IMR-90 (cell line): ENCODE measurements around the gene SLC29A3. TPM values are rescaled to one million over a fixed set of nuclear protein-coding genes. Genes with fewer than 3 reads are reported as not detected.

Source experiments
- ATAC-seq: fragments of 200-7000 bp; cut with Tn5 transposase; 2 replicates; pipeline ENCODE4 v1.9.1; 2020; ENCODE audit warnings: low read depth, mild to moderate bottlenecking, moderate library complexity
- BruUV-seq: library from RNA; stranded (reverse); fragments of 400-500 nt; replicated peaks from 2 replicates; lab custom pipeline; 2021; lab: Mats Ljungman, UMichigan
- CTCF ChIA-PET: fragments of 300-600 bp; formaldehyde crosslinking; extraction: SDS; loops from one replicate; lab custom pipeline; 2021; ENCODE audit warnings: antibody characterized with exemption; lab: Yijun Ruan, JAX
- POLR2A ChIA-PET: fragments of 300-600 bp; sonication (Branson Sonifier 250); formaldehyde crosslinking; loops from one replicate; lab custom pipeline; 2022; ENCODE audit warnings: antibody characterized with exemption; ENCODE audit not compliant: unreplicated experiment; lab: Charles Lee
- DNase-seq: peaks from one replicate; pipeline ENCODE4 v3.0.0; 2013
- H2AFZ ChIP-seq: replicated peaks from 2 replicates; pipeline ENCODE3; 2013; ENCODE audit warnings: low read length, mild to moderate bottlenecking; ENCODE audit not compliant: poor library complexity
- H2AK5ac ChIP-seq: 2 replicates; pipeline ENCODE4 v1.6.1; 2013; ENCODE audit warnings: low read depth, low read length, inconsistent platforms
- H2AK9ac ChIP-seq: replicated peaks from 2 replicates; pipeline ENCODE3; 2013; ENCODE audit warnings: mild to moderate bottlenecking, low read depth, low read length, moderate library complexity; ENCODE audit not compliant: poor library complexity
- H2BK120ac ChIP-seq: 2 replicates; pipeline ENCODE4 v1.6.1; 2013; ENCODE audit warnings: low read depth, low read length, inconsistent platforms
- H2BK15ac ChIP-seq: 3 replicates; pipeline ENCODE4 v1.6.1; 2013; ENCODE audit warnings: low read depth, low read length, inconsistent platforms
- H2BK20ac ChIP-seq: 2 replicates; pipeline ENCODE4 v1.6.1; 2013; ENCODE audit warnings: low read depth, mild to moderate bottlenecking, inconsistent platforms, low read length, moderate library complexity
- H2BK5ac ChIP-seq: 2 replicates; pipeline ENCODE4 v1.6.1; 2013; ENCODE audit warnings: mild to moderate bottlenecking, low read depth, low read length, inconsistent platforms; ENCODE audit not compliant: poor library complexity, severe bottlenecking
- H3K14ac ChIP-seq: replicated peaks from 2 replicates; pipeline ENCODE4 v1.6.1; 2013; ENCODE audit warnings: low read depth, low read length, inconsistent platforms
- H3K18ac ChIP-seq: 2 replicates; pipeline ENCODE4 v1.6.1; 2013; ENCODE audit warnings: low read depth, low read length, control low read depth
- H3K23ac ChIP-seq: 2 replicates; pipeline ENCODE4 v1.6.1; 2013; ENCODE audit warnings: low read depth, low read length, inconsistent platforms
- H3K27ac ChIP-seq: 2 replicates; pipeline ENCODE4 v1.5.1; 2013; ENCODE audit warnings: mild to moderate bottlenecking, control low read depth, low read length; ENCODE audit not compliant: insufficient read depth
- H3K27me3 ChIP-seq: 2 replicates; pipeline ENCODE4 v1.6.1; 2013; ENCODE audit warnings: low read length; ENCODE audit not compliant: control insufficient read depth, insufficient read depth
- H3K36me3 ChIP-seq: 2 replicates; pipeline ENCODE4 v1.6.1; 2013; ENCODE audit warnings: low read length, mixed read lengths; ENCODE audit not compliant: control insufficient read depth, insufficient read depth
- H3K4ac ChIP-seq: 2 replicates; pipeline ENCODE4 v1.6.1; 2013; ENCODE audit warnings: low read depth, low read length, inconsistent platforms
- H3K4me1 ChIP-seq: 2 replicates; pipeline ENCODE4 v1.6.1; 2013; ENCODE audit warnings: low read length, mixed read lengths; ENCODE audit not compliant: control insufficient read depth, insufficient read depth
- H3K4me2 ChIP-seq: 2 replicates; pipeline ENCODE4 v1.6.1; 2013; ENCODE audit warnings: low read depth, mild to moderate bottlenecking, control low read depth, low read length, moderate library complexity
- H3K4me3 ChIP-seq: 2 replicates; pipeline ENCODE4 v1.5.1; 2013; ENCODE audit warnings: low read depth, mild to moderate bottlenecking, control low read depth, low read length, moderate library complexity; ENCODE audit not compliant: insufficient read depth
- H3K56ac ChIP-seq: 2 replicates; pipeline ENCODE4 v1.6.1; 2013; ENCODE audit warnings: low read length, inconsistent platforms; ENCODE audit not compliant: insufficient read depth; ENCODE audit errors: extremely low read depth
- H3K79me1 ChIP-seq, 2 experiments: 2 replicates each; pipeline ENCODE4 v1.6.1; 2013; ENCODE audit warnings: low read length in 2 of 2, inconsistent platforms in 1 of 2, low read depth in 1 of 2
- H3K9ac ChIP-seq: 2 replicates; pipeline ENCODE4 v1.6.1; 2013; ENCODE audit warnings: low read depth, low read length, control low read depth
- H3K9me1 ChIP-seq: 2 replicates; pipeline ENCODE4 v1.6.1; 2013; ENCODE audit warnings: low read length, inconsistent platforms; ENCODE audit not compliant: insufficient read depth
- H3K9me3 ChIP-seq: 2 replicates; pipeline ENCODE4 v1.6.1; 2013; ENCODE audit warnings: low read length; ENCODE audit not compliant: control insufficient read depth, insufficient read depth
- H4K20me1 ChIP-seq: 2 replicates; pipeline ENCODE4 v1.6.1; 2013; ENCODE audit warnings: low read length, inconsistent platforms; ENCODE audit not compliant: insufficient read depth
- H4K5ac ChIP-seq: 2 replicates; pipeline ENCODE4 v1.6.1; 2013; ENCODE audit warnings: mild to moderate bottlenecking, low read depth, low read length, control low read depth
- H4K8ac ChIP-seq, 2 experiments: 2 replicates each; pipeline ENCODE4 v1.6.1; 2013; ENCODE audit warnings: low read depth in 2 of 2, low read length in 2 of 2, control low read depth in 1 of 2, inconsistent platforms in 1 of 2
- H4K91ac ChIP-seq: 2 replicates; pipeline ENCODE4 v1.6.1; 2013; ENCODE audit warnings: low read depth, low read length, inconsistent platforms; ENCODE audit not compliant: insufficient read depth
- CTCF ChIP-seq: conservative IDR thresholded peaks from 2 replicates; pipeline ENCODE4 v1.5.1; 2012; ENCODE audit warnings: mild to moderate bottlenecking, low read depth, low read length, improper control_type of control experiment
- POLR2A ChIP-seq: IDR thresholded peaks from 2 replicates; pipeline ENCODE4 v1.6.1; 2012; ENCODE audit warnings: mild to moderate bottlenecking, low read depth, low read length
- WGBS, 2 experiments: methylation state at CpG; one replicate each; pipeline versions ENCODE4 v1.1.5 to v1.1.7; 2013; ENCODE audit warnings: missing lambda C conversion rate in 2 of 2; ENCODE audit not compliant: insufficient read length in 1 of 2; ENCODE audit errors: extremely low coverage in 2 of 2; 5-methylcytosine and 5-hydroxymethylcytosine counted together
- dilution Hi-C: fragments of 300-500 bp; cut with HindIII; formaldehyde crosslinking; loops from one replicate; pipeline ENCODE4 v1.14.3; 2018; ENCODE audit warnings: low sequenced_read_pairs; ENCODE audit not compliant: unreplicated experiment
- in situ Hi-C: fragments of 300-500 bp; cut with MboI; formaldehyde crosslinking; loops from 3 replicates; pipeline ENCODE4 v1.14.3; 2019; ENCODE audit warnings: low sequenced_read_pairs, inconsistent platforms, mixed read lengths
- intact Hi-C: fragments of 100-400 bp; cut with micrococcal nuclease; formaldehyde crosslinking; loops from 2 replicates; pipeline ENCODE4 v1.10.0; 2022
- polyA plus RNA-seq, 3 experiments: library from polyadenylated mRNA; depleted of rRNA; stranded (reverse); fragments of >200 nt; gene quantifications; 2 replicates each; pipeline ENCODE4 v1.2.3, GENCODE V29; 2012; ENCODE audit warnings: low replicate concordance in 1 of 3
- total RNA-seq: library from RNA; depleted of rRNA; stranded (reverse); fragments of >200 nt; gene quantifications from 2 replicates; pipeline ENCODE4 v1.2.3, GENCODE V29; 2012

The SLC29A3 gene
- total and polyA plus RNA-seq, 2 of the 4 experiments (the other 2 are of a cell fraction), result 0.72 to 3.0 TPM

- TF ChIP-seq CTCF, result no peak
These were observed 23.7 kb downstream of the SLC29A3 start (continued) for GRCh38 chr10:71342573-71343391.

- peaks cover 15% of the 10 kb centered on the region; the same call in 1 of the 2 replicates for H3K27me3 ChIP-seq
- POLR2A ChIA-PET, result no interaction called here
- no peak overlapping the region for H3K4ac ChIP-seq
- TF ChIP-seq POLR2A, result no peak
- intact Hi-C loops (no loop called here), dilution Hi-C loops (no loop called here), in situ Hi-C loops (no loop called here)
- no peak overlapping the region for H2BK20ac ChIP-seq
- peak; percentile 44 for DNase-seq
- H2BK15ac ChIP-seq, result no peak overlapping the region
- BruUV-seq, result no TSS peak
- no peaks in the 10 kb centered on the region for H3K9me3 ChIP-seq
- H3K4me3 ChIP-seq, result no peak overlapping the region
- no peak overlapping the region for H2BK5ac ChIP-seq
- no peaks in the 10 kb centered on the region for H3K9me1 ChIP-seq
- peaks cover 6% of the 10 kb centered on the region; the same call in 1 of the 2 replicates for H3K4me1 ChIP-seq
- H3K27ac ChIP-seq, result no peak overlapping the region
- H3K79me1 ChIP-seq, result no peaks in the 10 kb centered on the region
- no peak overlapping the region for H4K5ac ChIP-seq
- no peak overlapping the region for H2AFZ ChIP-seq
- H3K14ac ChIP-seq, result no peak overlapping the region
- H4K20me1 ChIP-seq, result no peaks in the 10 kb centered on the region; the same call in 1 of the 2 replicates
- CTCF ChIA-PET, result no interaction called here
- no peak overlapping the region for H2AK5ac ChIP-seq
- H3K23ac ChIP-seq, result no peak overlapping the region
- no peak overlapping the region for H2BK120ac ChIP-seq
- H3K36me3 ChIP-seq, result no peaks in the 10 kb centered on the region
- H3K56ac ChIP-seq, result no peak overlapping the region
- no peak overlapping the region for H3K9ac ChIP-seq
- no peak overlapping the region for H3K18ac ChIP-seq
- ATAC-seq, result peak; percentile 66
- no peak overlapping the region for H3K4me2 ChIP-seq
- no CpG with 5 or more reads among the region's 5 CpGs for WGBS, 2 experiments
- no peak overlapping the region for H4K91ac ChIP-seq
- no peak overlapping the region for H4K8ac ChIP-seq
- H2AK9ac ChIP-seq, result no peak overlapping the region
These were observed 24.3 kb downstream of the SLC29A3 start for GRCh38 chr10:71343392-71343773.
